Activated CD4-positive, alpha-beta memory T cell treated with anti-CD3 and anti-CD28 coated beads for 36 hours (primary cell): ENCODE results near the gene ARHGAP15. TPM values are rescaled to one million over a fixed set of nuclear protein-coding genes. Genes with fewer than 3 reads are reported as not detected.

Experiments
- CTCF ChIA-PET: fragments of 350-600 bp; sonication (Branson Sonifier 250); formaldehyde crosslinking; loops from one replicate; lab custom pipeline; 2021; ENCODE audit warnings: antibody characterized with exemption, inconsistent platforms; lab: Charles Lee
- POLR2A ChIA-PET: fragments of 350-600 bp; sonication (Branson Sonifier 250); formaldehyde crosslinking; loops from one replicate; lab custom pipeline; 2021; ENCODE audit warnings: antibody characterized with exemption; lab: Charles Lee
- DNase-seq: peaks from one replicate; pipeline ENCODE4 v3.0.0-alpha.2; 2020
- H3K27ac Mint-ChIP-seq: one replicate; pipeline ENCODE4 v1.8.0; 2021; ENCODE audit warnings: mixed read lengths
- H3K27me3 Mint-ChIP-seq: one replicate; pipeline ENCODE4 v1.8.0; 2021; ENCODE audit warnings: mixed read lengths
- H3K36me3 Mint-ChIP-seq: one replicate; pipeline ENCODE4 v1.8.0; 2021; ENCODE audit warnings: mixed read lengths
- H3K4me1 Mint-ChIP-seq: one replicate; pipeline ENCODE4 v1.8.0; 2021; ENCODE audit warnings: low read depth, mixed read lengths
- H3K4me3 Mint-ChIP-seq: one replicate; pipeline ENCODE4 v1.8.0; 2021; ENCODE audit warnings: mild to moderate bottlenecking, mixed read lengths
- H3K9me3 Mint-ChIP-seq: one replicate; pipeline ENCODE4 v1.8.0; 2021; ENCODE audit warnings: mixed read lengths
- intact Hi-C: fragments of 100-400 bp; cut with micrococcal nuclease; formaldehyde crosslinking; loops from one replicate; pipeline ENCODE4 v1.15.1; 2023
- total RNA-seq, 2 experiments: library from RNA; stranded (reverse); gene quantifications; one replicate each; pipeline ENCODE4 v1.2.3, GENCODE V29; 2021

Gene ARHGAP15
- total RNA-seq, 2 experiments from 2014 or later = 70.2 to 71.2 TPM

DNA sequence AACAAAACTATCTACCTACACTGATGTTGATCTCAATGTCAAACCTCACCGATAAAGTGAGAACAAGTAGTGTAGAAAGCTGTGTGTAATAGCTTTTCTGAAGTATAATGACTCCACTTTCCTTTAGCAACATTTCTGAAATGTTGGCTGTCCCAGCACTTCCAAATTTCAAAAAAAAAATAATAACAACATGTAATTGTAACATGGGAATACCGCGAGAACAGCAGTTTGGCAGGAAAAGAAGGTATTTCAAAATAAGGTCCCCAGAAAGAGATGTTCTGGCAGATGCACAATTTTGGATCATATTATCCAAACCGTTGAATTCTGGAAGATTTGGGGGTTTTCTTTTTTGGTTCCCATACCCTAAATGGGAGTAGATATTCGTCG lies 352.0 kb downstream of the ARHGAP15 start:
- intact Hi-C loops = no loop called here
- no peaks in the 10 kb centered on the region for H3K27me3 Mint-ChIP-seq
- peaks cover 58% of the 10 kb centered on the region for H3K4me1 Mint-ChIP-seq
- no peak overlapping the region for H3K4me3 Mint-ChIP-seq
- no peak overlapping the region for H3K27ac Mint-ChIP-seq
- ChIA-PET CTCF (no interaction called here), POLR2A (no interaction called here)
- no peaks in the 10 kb centered on the region for H3K9me3 Mint-ChIP-seq
- DNase-seq = no peak
- H3K36me3 Mint-ChIP-seq = peaks cover 5% of the 10 kb centered on the region

DNA sequence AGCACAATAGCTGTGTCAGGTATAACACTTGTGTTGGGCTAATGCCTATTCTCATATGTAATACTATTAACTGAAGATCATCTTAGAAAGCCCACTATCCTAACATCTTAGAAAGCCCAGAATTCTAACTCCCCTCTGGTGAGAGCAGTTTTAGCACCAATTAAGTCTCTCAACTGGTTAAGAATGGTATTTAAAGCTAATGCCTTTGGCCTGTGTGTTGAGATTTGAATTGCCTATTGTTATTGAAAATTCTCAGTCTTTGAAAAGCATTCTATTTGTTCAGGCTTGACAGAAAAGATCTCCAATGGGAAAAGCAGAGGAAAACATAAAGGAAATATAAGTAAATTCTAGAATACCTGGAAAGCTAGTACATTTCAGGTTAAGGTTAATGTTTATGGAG lies 352.5 kb downstream of the ARHGAP15 start:
- H3K4me3 Mint-ChIP-seq = no peak overlapping the region
- no peak overlapping the region for H3K27ac Mint-ChIP-seq
- intact Hi-C loops = no loop called here
- no peak for DNase-seq
- CTCF ChIA-PET = no interaction called here
- no peaks in the 10 kb centered on the region for H3K9me3 Mint-ChIP-seq
- H3K36me3 Mint-ChIP-seq = peaks cover 5% of the 10 kb centered on the region
- no peaks in the 10 kb centered on the region for H3K27me3 Mint-ChIP-seq
- POLR2A ChIA-PET = no interaction called here
- peaks cover 58% of the 10 kb centered on the region for H3K4me1 Mint-ChIP-seq

DNA sequence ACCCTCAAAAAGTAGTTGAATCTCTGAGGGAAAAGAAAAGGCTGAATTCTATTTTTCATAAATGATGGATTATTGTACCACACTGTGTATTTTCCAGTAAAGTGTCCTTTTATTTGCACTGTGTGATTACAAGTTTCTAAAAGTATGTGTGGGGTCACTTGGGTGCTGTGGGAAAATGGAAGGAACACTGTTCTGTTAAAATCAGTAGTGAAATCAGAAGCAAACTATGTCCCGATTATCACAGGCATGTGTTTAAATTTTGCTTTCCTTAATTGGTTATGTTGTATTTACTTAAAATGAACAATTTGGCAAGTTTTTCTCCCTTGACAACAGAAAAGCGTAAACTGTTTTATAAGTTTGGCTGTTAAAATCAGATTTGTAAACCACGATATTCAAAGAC lies 353.1 kb downstream of the ARHGAP15 start:
- DNase-seq = no peak
- intact Hi-C loops = no loop called here
- H3K27me3 Mint-ChIP-seq = no peaks in the 10 kb centered on the region
- H3K4me3 Mint-ChIP-seq = no peak overlapping the region
- no peak overlapping the region for H3K27ac Mint-ChIP-seq
- POLR2A ChIA-PET = no interaction called here
- H3K9me3 Mint-ChIP-seq = no peaks in the 10 kb centered on the region
- H3K36me3 Mint-ChIP-seq = peaks cover 5% of the 10 kb centered on the region
- CTCF ChIA-PET = no interaction called here
- peaks cover 60% of the 10 kb centered on the region for H3K4me1 Mint-ChIP-seq

DNA sequence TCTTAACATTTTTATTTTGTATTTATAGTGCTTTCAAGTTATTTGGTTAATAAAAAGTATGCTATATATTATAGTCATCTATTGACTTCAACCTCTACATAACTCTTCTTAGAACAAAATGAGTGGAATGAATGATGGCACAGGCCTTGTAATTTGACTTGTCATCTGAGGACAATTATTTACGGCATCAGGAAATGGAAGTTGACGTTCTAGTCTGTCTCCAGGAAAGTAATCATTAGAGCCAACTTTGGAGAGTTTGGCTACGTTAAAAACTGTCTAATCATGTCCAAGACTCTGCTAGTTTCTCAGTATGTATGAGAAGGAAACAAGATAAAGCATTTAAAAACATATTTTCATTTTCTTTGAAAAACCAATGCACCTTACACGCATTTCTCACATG lies 353.6 kb downstream of the ARHGAP15 start:
- ChIA-PET CTCF (no interaction called here), POLR2A (no interaction called here)
- Mint-ChIP-seq H3K27me3 (no peaks in the 10 kb centered on the region), H3K9me3 (no peaks in the 10 kb centered on the region), H3K36me3 (peaks cover 5% of the 10 kb centered on the region), H3K27ac (no peak overlapping the region), H3K4me3 (no peak overlapping the region), H3K4me1 (peaks cover 57% of the 10 kb centered on the region)
- intact Hi-C loops = no loop called here
- no peak for DNase-seq

DNA sequence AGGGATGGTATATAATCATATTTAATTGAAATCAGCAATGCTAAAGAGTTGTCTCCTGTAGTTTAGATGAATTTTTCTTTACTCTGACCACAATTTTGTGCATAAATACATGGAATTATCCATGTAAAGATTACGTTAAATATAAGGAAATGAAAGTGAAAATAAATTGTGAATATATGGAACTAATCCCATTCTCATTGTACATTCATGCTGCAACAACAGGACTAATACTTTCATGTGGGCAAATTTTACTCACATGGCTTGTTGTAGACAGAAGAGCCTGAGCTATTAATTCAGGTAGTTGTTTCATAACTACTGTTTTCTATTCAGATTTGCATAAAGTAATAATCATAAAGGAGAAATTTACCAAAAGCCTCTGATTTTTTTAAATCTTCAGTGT lies 357.8 kb downstream of the ARHGAP15 start:
- Mint-ChIP-seq H3K27me3 (no peaks in the 10 kb centered on the region), H3K4me3 (no peak overlapping the region), H3K36me3 (peaks cover 19% of the 10 kb centered on the region), H3K9me3 (no peaks in the 10 kb centered on the region), H3K27ac (no peak overlapping the region), H3K4me1 (peaks cover 33% of the 10 kb centered on the region)
- intact Hi-C loops = no loop called here
- no peak for DNase-seq
- POLR2A ChIA-PET = no interaction called here
- CTCF ChIA-PET = no interaction called here

DNA sequence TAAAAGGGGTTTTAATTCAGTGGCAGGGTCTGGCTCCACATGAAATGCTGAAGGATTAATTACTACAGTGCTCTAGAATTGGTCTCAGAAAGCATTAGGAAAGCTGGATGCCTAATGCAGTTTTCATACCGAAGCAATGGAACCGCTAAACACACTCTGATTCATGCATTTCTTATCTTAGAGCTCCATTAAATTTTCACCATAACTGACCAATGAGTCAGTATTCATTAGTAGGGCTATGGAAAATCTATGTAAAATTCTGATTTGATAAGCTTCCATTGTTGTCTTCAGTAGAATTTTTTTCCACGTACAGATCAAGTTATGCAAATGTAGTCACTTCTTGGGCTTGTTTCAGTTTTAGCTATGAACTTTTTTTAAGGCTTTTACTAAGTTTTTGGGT lies 359.9 kb downstream of the ARHGAP15 start:
- intact Hi-C loops = no loop called here
- no peak for DNase-seq
- no peak overlapping the region for H3K4me3 Mint-ChIP-seq
- peak overlapping the region; percentile 1 for H3K27ac Mint-ChIP-seq
- ChIA-PET CTCF (interaction anchor here (0.6 kb wide), 1 partner anchor 107 kb away, joined by 3 read pairs; no protein-coding TSS in a partner anchor), POLR2A (no interaction called here)
- peaks cover 8% of the 10 kb centered on the region for H3K9me3 Mint-ChIP-seq
- H3K4me1 Mint-ChIP-seq = peaks cover 38% of the 10 kb centered on the region
- no peaks in the 10 kb centered on the region for H3K27me3 Mint-ChIP-seq
- H3K36me3 Mint-ChIP-seq = peaks cover 27% of the 10 kb centered on the region

DNA sequence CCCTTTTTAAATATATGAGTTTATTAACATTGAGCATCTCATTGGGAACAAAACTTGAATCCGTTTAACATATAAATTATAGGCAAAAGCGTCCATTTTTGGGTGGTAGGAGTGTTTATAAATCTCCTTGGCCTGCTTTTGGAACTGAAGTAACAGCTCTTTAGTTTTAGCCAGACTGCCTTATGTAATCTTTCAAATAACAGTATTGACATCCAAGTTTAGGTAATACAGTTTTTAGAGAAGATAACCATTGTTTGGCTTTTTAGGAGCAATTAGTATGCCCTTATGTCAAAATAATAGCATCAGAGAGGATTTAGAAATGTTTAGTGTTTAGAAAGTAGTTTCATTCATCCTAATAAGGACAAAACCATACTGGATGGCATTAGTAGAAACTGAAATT lies 361.9 kb downstream of the ARHGAP15 start:
- peaks cover 40% of the 10 kb centered on the region for H3K4me1 Mint-ChIP-seq
- CTCF ChIA-PET = interaction anchor here (0.9 to 1.1 kb wide), 2 partner anchors 22 to 209 kb away, joined by 3 read pairs; no protein-coding TSS in a partner anchor
- H3K4me3 Mint-ChIP-seq = no peak overlapping the region
- H3K9me3 Mint-ChIP-seq = peaks cover 8% of the 10 kb centered on the region
- intact Hi-C loops = no loop called here
- no peaks in the 10 kb centered on the region for H3K27me3 Mint-ChIP-seq
- DNase-seq = no peak
- H3K36me3 Mint-ChIP-seq = peaks cover 31% of the 10 kb centered on the region
- POLR2A ChIA-PET = no interaction called here
- no peak overlapping the region for H3K27ac Mint-ChIP-seq

DNA sequence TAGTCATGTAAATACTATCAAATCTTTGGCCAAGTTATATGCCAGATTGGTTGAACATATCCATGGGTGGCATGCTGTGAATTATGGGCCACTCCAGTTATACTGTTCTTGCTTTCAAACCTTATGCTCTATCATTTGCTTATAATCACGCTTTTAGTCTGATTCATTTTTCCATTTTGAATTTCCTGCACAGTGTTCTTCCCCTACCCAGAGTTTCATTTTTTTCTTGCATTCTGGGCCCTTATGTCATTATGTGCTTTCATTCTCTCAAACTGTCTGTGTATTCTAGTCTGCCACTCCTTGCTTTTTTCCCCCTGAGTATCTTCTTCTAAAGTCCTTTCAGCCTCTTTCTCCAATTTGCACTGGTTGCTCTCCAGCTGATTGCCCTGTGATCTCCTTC lies 364.1 kb downstream of the ARHGAP15 start:
- DNase-seq = no peak
- CTCF ChIA-PET = no interaction called here
- no peaks in the 10 kb centered on the region for H3K27me3 Mint-ChIP-seq
- POLR2A ChIA-PET = no interaction called here
- no peak overlapping the region for H3K4me3 Mint-ChIP-seq
- H3K4me1 Mint-ChIP-seq = peaks cover 44% of the 10 kb centered on the region
- H3K9me3 Mint-ChIP-seq = peaks cover 8% of the 10 kb centered on the region
- peaks cover 31% of the 10 kb centered on the region for H3K36me3 Mint-ChIP-seq
- intact Hi-C loops = no loop called here
- H3K27ac Mint-ChIP-seq = peak overlapping the region; percentile 59

DNA sequence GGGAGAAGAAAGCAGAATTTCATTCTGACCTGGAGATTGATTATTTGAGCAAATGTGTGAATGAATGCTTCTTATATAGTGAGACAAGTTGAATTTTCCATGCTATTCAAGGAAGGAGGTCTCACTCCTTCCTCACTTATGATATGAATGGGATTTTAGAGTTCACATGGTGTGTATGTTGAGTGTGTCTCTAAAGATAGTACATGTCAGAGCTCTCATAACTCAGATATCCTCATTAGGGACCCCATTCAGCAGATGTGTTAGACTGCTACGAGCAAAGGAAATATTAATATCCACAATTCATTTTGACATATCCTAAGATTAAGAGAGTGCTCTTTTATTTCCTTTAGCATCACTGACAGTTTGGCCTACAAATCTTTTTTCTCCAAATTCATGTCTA lies 368.5 kb downstream of the ARHGAP15 start:
- no peaks in the 10 kb centered on the region for H3K27me3 Mint-ChIP-seq
- peaks cover 22% of the 10 kb centered on the region for H3K36me3 Mint-ChIP-seq
- intact Hi-C loops = no loop called here
- ChIA-PET POLR2A (no interaction called here), CTCF (no interaction called here)
- no peak overlapping the region for H3K27ac Mint-ChIP-seq
- no peak for DNase-seq
- H3K4me1 Mint-ChIP-seq = peaks cover 49% of the 10 kb centered on the region
- H3K4me3 Mint-ChIP-seq = no peak overlapping the region
- peaks cover 8% of the 10 kb centered on the region for H3K9me3 Mint-ChIP-seq

DNA sequence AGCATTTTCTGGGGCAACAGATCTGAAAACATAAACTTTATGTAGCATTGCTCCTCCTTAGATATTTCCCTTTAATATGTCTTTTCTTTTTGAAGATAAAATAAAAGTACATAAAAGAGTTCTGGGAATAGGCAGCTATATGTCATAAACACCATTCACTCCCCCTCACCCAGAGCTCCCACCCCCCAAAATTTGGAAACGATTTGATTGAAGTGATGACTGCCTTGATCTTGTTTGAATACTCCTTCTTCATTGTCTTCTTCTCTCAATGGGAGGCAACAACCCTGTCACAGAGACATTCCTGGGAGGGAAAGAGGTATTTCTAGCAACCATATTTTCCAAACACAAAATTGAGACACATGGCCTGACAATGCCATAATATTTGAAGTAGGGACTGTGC lies 369.3 kb downstream of the ARHGAP15 start:
- H3K4me1 Mint-ChIP-seq = peaks cover 43% of the 10 kb centered on the region
- H3K27me3 Mint-ChIP-seq = no peaks in the 10 kb centered on the region
- ChIA-PET CTCF (interaction anchor here (0.6 kb wide), 1 partner anchor 626 kb away, joined by 3 read pairs; no protein-coding TSS in a partner anchor), POLR2A (no interaction called here)
- H3K27ac Mint-ChIP-seq = no peak overlapping the region
- peaks cover 6% of the 10 kb centered on the region for H3K9me3 Mint-ChIP-seq
- intact Hi-C loops = no loop called here
- no peak overlapping the region for H3K4me3 Mint-ChIP-seq
- peaks cover 18% of the 10 kb centered on the region for H3K36me3 Mint-ChIP-seq
- no peak for DNase-seq

DNA sequence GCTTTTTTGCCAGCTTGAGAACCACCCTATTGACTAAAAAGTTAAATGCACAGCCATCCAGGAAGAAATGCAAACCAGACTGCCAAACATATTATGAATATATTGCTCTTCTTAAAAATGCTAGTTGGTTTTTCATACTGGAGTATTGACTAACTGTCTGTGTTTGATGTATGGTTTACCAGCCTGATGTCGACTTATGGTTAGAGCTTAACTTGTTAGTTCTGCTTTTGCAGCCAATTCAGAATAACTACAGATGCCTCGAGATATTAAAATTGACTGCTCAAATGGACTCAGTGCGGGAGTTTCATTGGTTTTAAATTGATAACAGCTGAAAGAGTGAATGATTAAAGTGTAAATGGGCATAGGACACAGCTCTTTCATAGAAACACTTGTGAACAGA lies 369.8 kb downstream of the ARHGAP15 start:
- Mint-ChIP-seq H3K27me3 (no peaks in the 10 kb centered on the region), H3K4me1 (peaks cover 39% of the 10 kb centered on the region), H3K9me3 (no peaks in the 10 kb centered on the region), H3K36me3 (peaks cover 17% of the 10 kb centered on the region), H3K27ac (no peak overlapping the region), H3K4me3 (no peak overlapping the region)
- POLR2A ChIA-PET = no interaction called here
- CTCF ChIA-PET = interaction anchor here (0.6 kb wide), 1 partner anchor 626 kb away, joined by 3 read pairs; no protein-coding TSS in a partner anchor
- no peak for DNase-seq
- intact Hi-C loops = no loop called here

DNA sequence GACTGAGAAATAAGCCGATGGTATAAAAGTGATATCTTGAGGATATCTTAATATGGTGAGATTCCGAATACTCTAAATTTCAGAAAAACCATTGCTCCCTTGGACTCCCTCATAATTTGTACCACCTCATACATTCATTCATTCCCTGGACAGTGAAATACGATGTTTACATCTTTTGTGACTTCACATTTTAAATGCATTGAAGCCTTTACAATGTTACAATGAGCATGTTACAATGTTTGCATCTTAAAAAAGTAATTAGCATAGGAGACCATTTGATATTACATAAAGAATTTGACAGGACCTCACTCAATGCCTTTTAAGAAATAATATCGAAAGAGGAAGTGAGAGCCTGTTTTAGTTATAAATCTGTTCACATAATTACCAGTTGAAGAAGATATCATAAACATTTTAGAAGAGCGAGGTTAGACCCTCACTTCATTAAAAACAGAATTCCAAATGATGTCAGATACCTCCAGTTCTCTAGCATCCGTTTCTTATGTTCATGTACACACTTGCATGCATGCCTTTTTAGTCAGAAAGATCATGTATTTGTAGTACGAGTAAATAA lies 372.0 kb downstream of the ARHGAP15 start:
- no peak overlapping the region for H3K27ac Mint-ChIP-seq
- no peak overlapping the region for H3K4me3 Mint-ChIP-seq
- no peaks in the 10 kb centered on the region for H3K27me3 Mint-ChIP-seq
- H3K36me3 Mint-ChIP-seq = peaks cover 20% of the 10 kb centered on the region
- ChIA-PET POLR2A (no interaction called here), CTCF (interaction anchor here (1.3 kb wide), 1 partner anchor 12 kb away, joined by 3 read pairs; no protein-coding TSS in a partner anchor)
- DNase-seq = no peak
- no peaks in the 10 kb centered on the region for H3K9me3 Mint-ChIP-seq
- intact Hi-C loops = no loop called here
- peaks cover 45% of the 10 kb centered on the region for H3K4me1 Mint-ChIP-seq

DNA sequence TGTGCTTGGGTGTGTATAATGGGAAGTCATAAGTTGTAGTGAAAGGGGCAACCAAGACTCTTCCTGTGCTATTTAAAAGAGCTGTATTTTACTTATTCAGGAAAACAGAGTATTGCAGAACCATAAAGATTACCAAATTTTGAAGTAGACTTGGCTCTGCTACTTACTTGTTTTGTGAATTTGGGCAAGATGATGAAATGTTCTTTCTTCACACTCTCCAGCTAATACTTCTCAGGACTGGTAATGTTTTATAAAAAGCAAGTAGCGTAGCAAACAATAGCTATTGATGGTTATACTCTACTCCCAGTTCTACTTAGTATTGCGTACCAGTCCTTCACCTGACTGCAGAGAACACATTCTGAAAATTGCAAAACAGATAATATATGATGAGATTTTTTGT lies 374.1 kb downstream of the ARHGAP15 start:
- ChIA-PET CTCF (interaction anchor here (0.5 kb wide), 1 partner anchor 298 kb away, joined by 3 read pairs; no protein-coding TSS in a partner anchor), POLR2A (no interaction called here)
- H3K27ac Mint-ChIP-seq = no peak overlapping the region
- no peaks in the 10 kb centered on the region for H3K27me3 Mint-ChIP-seq
- peaks cover 33% of the 10 kb centered on the region for H3K4me1 Mint-ChIP-seq
- intact Hi-C loops = no loop called here
- no peak overlapping the region for H3K4me3 Mint-ChIP-seq
- H3K9me3 Mint-ChIP-seq = no peaks in the 10 kb centered on the region
- peaks cover 22% of the 10 kb centered on the region for H3K36me3 Mint-ChIP-seq
- no peak for DNase-seq
